WTC11 (cell line): ENCODE data around the gene CCR9. TPM values are rescaled to one million over a fixed set of nuclear protein-coding genes. Genes with fewer than 3 reads are reported as not detected.

Experiments
- ATAC-seq: fragments of 200-7000 bp; cut with Tn5 transposase; 2 replicates; pipeline ENCODE4 v1.10.0; 2021; ENCODE audit warnings: mild to moderate bottlenecking, moderate library complexity
- CTCF ChIA-PET: fragments of 300-600 bp; sonication (Branson Sonifier 250); formaldehyde crosslinking; loops from one replicate; lab custom pipeline; 2021; ENCODE audit warnings: antibody characterized with exemption; lab: Charles Lee
- POLR2A ChIA-PET: fragments of 350-600 bp; sonication (Branson Sonifier 250); formaldehyde crosslinking; loops from one replicate; lab custom pipeline; 2021; ENCODE audit warnings: antibody characterized with exemption; lab: Charles Lee
- DNase-seq: peaks from one replicate; pipeline ENCODE4 v3.0.0; 2021; ENCODE audit warnings: low spot score
- H3K27ac Mint-ChIP-seq: 2 replicates; pipeline ENCODE4 v1.8.0; 2021; ENCODE audit warnings: mixed read lengths
- H3K27me3 Mint-ChIP-seq: 2 replicates; pipeline ENCODE4 v1.8.0; 2021; ENCODE audit warnings: low read depth, mild to moderate bottlenecking, moderate library complexity, mixed read lengths
- H3K36me3 Mint-ChIP-seq: 2 replicates; pipeline ENCODE4 v1.8.0; 2021; ENCODE audit warnings: mixed read lengths
- H3K4me1 Mint-ChIP-seq: 2 replicates; pipeline ENCODE4 v1.8.0; 2022; ENCODE audit warnings: mixed read lengths
- H3K4me3 Mint-ChIP-seq: 2 replicates; pipeline ENCODE4 v1.8.0; 2021; ENCODE audit warnings: mild to moderate bottlenecking, moderate library complexity, mixed read lengths
- H3K9me3 Mint-ChIP-seq: 2 replicates; pipeline ENCODE4 v1.8.0; 2021; ENCODE audit warnings: mixed read lengths
- CBFB ChIP-seq: sonication (generic); formaldehyde crosslinking; IDR thresholded peaks from 2 replicates; pipeline ENCODE4 v1.8.1; 2022; ENCODE audit warnings: mild to moderate bottlenecking, low read depth, missing genetic modification reagents
- CREM ChIP-seq: sonication (generic); formaldehyde crosslinking; IDR thresholded peaks from 2 replicates; pipeline ENCODE4 v1.8.1; 2022; ENCODE audit warnings: mild to moderate bottlenecking, missing genetic modification reagents, moderate library complexity
- EMX1 ChIP-seq: fragments of 250-450 bp; sonication (Bioruptor Pico); IDR thresholded peaks from 2 replicates; pipeline ENCODE4 v1.8.0; 2021; ENCODE audit warnings: mild to moderate bottlenecking
- ESRRA ChIP-seq: sonication (generic); formaldehyde crosslinking; IDR thresholded peaks from 2 replicates; pipeline ENCODE4 v1.8.1; 2022; ENCODE audit warnings: mild to moderate bottlenecking, missing genetic modification reagents, borderline replicate concordance
- FOXK1 ChIP-seq: sonication (generic); formaldehyde crosslinking; IDR thresholded peaks from 2 replicates; pipeline ENCODE4 v1.8.0; 2022; ENCODE audit warnings: mild to moderate bottlenecking, moderate library complexity, missing genetic modification reagents
- FOXP1 ChIP-seq: sonication (generic); formaldehyde crosslinking; IDR thresholded peaks from 2 replicates; pipeline ENCODE4 v1.8.0; 2022; ENCODE audit warnings: missing genetic modification reagents, mild to moderate bottlenecking, moderate library complexity, borderline replicate concordance
- GABPB1 ChIP-seq: sonication (generic); formaldehyde crosslinking; IDR thresholded peaks from 2 replicates; pipeline ENCODE4 v1.8.1; 2023; ENCODE audit warnings: mild to moderate bottlenecking, missing genetic modification reagents
- JAZF1 ChIP-seq: fragments of 250-450 bp; sonication (Bioruptor Pico); IDR thresholded peaks from 2 replicates; pipeline ENCODE4 v1.9.0; 2021; ENCODE audit warnings: moderate library complexity, mild to moderate bottlenecking, inconsistent platforms
- MXD4 ChIP-seq: fragments of 250-450 bp; sonication (Bioruptor Pico); IDR thresholded peaks from 2 replicates; pipeline ENCODE4 v1.8.0; 2021; ENCODE audit warnings: mild to moderate bottlenecking, moderate library complexity, borderline replicate concordance
- NR1H2 ChIP-seq: sonication (generic); formaldehyde crosslinking; IDR thresholded peaks from 2 replicates; pipeline ENCODE4 v1.9.0; 2021; ENCODE audit warnings: mild to moderate bottlenecking, moderate library complexity, missing genetic modification reagents
- NR2C2 ChIP-seq: sonication (generic); formaldehyde crosslinking; IDR thresholded peaks from 2 replicates; pipeline ENCODE4 v1.8.0; 2022; ENCODE audit warnings: mild to moderate bottlenecking, missing genetic modification reagents
- RELA ChIP-seq: sonication (generic); formaldehyde crosslinking; IDR thresholded peaks from 2 replicates; pipeline ENCODE4 v1.8.1; 2022; ENCODE audit warnings: missing genetic modification reagents, mild to moderate bottlenecking, borderline replicate concordance
- SMAD3 ChIP-seq: sonication (generic); formaldehyde crosslinking; IDR thresholded peaks from 2 replicates; pipeline ENCODE4 v1.8.0; 2022; ENCODE audit warnings: missing genetic modification reagents, mild to moderate bottlenecking, borderline replicate concordance
- SOX15 ChIP-seq: fragments of 250-450 bp; sonication (Bioruptor Pico); IDR thresholded peaks from 2 replicates; pipeline ENCODE4 v1.9.0; 2021; ENCODE audit warnings: mild to moderate bottlenecking
- SP1 ChIP-seq: sonication (generic); formaldehyde crosslinking; conservative IDR thresholded peaks from 2 replicates; pipeline ENCODE4 v1.8.1; 2022; ENCODE audit warnings: missing genetic modification reagents
- TEAD4 ChIP-seq: sonication (generic); formaldehyde crosslinking; IDR thresholded peaks from 2 replicates; pipeline ENCODE4 v1.8.0; 2022; ENCODE audit warnings: mild to moderate bottlenecking, missing genetic modification reagents
- ZNF138 ChIP-seq: sonication (generic); formaldehyde crosslinking; conservative IDR thresholded peaks from 2 replicates; pipeline ENCODE4 v1.8.1; 2022; ENCODE audit warnings: mild to moderate bottlenecking, moderate library complexity, missing genetic modification reagents
- ZNF263 ChIP-seq: sonication (generic); formaldehyde crosslinking; IDR thresholded peaks from 2 replicates; pipeline ENCODE4 v1.8.1; 2022; ENCODE audit warnings: low read depth, mild to moderate bottlenecking, moderate library complexity, missing genetic modification reagents
- ZNF423 ChIP-seq: fragments of 250-450 bp; sonication (Bioruptor Pico); IDR thresholded peaks from 2 replicates; pipeline ENCODE4 v2.1.2; 2022; ENCODE audit warnings: mild to moderate bottlenecking, moderate library complexity
- ZNF671 ChIP-seq: fragments of 250-450 bp; sonication (Bioruptor Pico); IDR thresholded peaks from 2 replicates; pipeline ENCODE4 v1.8.0; 2021; ENCODE audit warnings: mild to moderate bottlenecking
- total RNA-seq: library from RNA; stranded (reverse); gene quantifications from 3 replicates; pipeline ENCODE4 v1.2.3, GENCODE V29; 2021
- TF ChIP-seq, protein P1 (sequence below): fragments of 250-450 bp; sonication (Bioruptor Pico); IDR thresholded peaks from 2 replicates; pipeline ENCODE4 v1.9.0; 2021; ENCODE audit warnings: mild to moderate bottlenecking
- TF ChIP-seq, protein P2 (sequence below): sonication (generic); formaldehyde crosslinking; IDR thresholded peaks from 2 replicates; pipeline ENCODE4 v1.8.0; 2022; ENCODE audit warnings: mild to moderate bottlenecking, missing genetic modification reagents
- TF ChIP-seq, protein P3 (sequence below): sonication (generic); formaldehyde crosslinking; IDR thresholded peaks from 2 replicates; pipeline ENCODE4 v1.8.1; 2023; ENCODE audit warnings: mild to moderate bottlenecking, missing genetic modification reagents, moderate library complexity

Gene CCR9
- total RNA-seq, 1 experiment from 2014 or later: not detected

- CTCF ChIA-PET: interaction anchor here (0.7 to 1.4 kb wide), 4 partner anchors 14 to 425 kb away, joined by 3 to 6 read pairs (median 3); no protein-coding TSS in a partner anchor
- peaks cover 6% of the 10 kb centered on the region; the same call in 1 of the 2 replicates for H3K9me3 Mint-ChIP-seq
- H3K27ac Mint-ChIP-seq: no peak within 1 kb of the TSS
- POLR2A ChIA-PET: no interaction called here
- no peak for DNase-seq
- no peaks in the 10 kb centered on the region for H3K27me3 Mint-ChIP-seq
- ATAC-seq: no peak
- peaks cover 17% of the 10 kb centered on the region for H3K4me1 Mint-ChIP-seq
- H3K4me3 Mint-ChIP-seq: no peak within 1 kb of the TSS
- H3K36me3 Mint-ChIP-seq: peaks cover 40% of the 10 kb centered on the region
- TF ChIP-seq ZNF138 (CRISPR knock-in tag) (no peak), NR2C2 (CRISPR knock-in tag) (no peak), JAZF1 (CRISPR knock-in tag) (no peak), FOXK1 (CRISPR knock-in tag) (no peak), ZNF671 (CRISPR knock-in tag) (no peak), FOXP1 (CRISPR knock-in tag) (no peak), CREM (CRISPR knock-in tag) (no peak)
- TF ChIP-seq, protein P1, sequence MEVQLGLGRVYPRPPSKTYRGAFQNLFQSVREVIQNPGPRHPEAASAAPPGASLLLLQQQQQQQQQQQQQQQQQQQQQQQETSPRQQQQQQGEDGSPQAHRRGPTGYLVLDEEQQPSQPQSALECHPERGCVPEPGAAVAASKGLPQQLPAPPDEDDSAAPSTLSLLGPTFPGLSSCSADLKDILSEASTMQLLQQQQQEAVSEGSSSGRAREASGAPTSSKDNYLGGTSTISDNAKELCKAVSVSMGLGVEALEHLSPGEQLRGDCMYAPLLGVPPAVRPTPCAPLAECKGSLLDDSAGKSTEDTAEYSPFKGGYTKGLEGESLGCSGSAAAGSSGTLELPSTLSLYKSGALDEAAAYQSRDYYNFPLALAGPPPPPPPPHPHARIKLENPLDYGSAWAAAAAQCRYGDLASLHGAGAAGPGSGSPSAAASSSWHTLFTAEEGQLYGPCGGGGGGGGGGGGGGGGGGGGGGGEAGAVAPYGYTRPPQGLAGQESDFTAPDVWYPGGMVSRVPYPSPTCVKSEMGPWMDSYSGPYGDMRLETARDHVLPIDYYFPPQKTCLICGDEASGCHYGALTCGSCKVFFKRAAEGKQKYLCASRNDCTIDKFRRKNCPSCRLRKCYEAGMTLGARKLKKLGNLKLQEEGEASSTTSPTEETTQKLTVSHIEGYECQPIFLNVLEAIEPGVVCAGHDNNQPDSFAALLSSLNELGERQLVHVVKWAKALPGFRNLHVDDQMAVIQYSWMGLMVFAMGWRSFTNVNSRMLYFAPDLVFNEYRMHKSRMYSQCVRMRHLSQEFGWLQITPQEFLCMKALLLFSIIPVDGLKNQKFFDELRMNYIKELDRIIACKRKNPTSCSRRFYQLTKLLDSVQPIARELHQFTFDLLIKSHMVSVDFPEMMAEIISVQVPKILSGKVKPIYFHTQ (CRISPR knock-in tag): no peak
Observed at GRCh38 chr3:45943207-45943846, 57.0 kb downstream of the CCR9 start, which contains the start of gene CXCR6. Gene CXCR6 (plus strand): TSS chr3:45943464. CDS start chr3:45946482, 3,018 bp downstream.

GRCh38 chr3:45944830-45945620 lies 58.7 kb downstream of the CCR9 start:
- H3K36me3 Mint-ChIP-seq: peaks cover 47% of the 10 kb centered on the region
- ATAC-seq (no peak), DNase-seq (no peak)
- ChIA-PET CTCF (no interaction called here), POLR2A (no interaction called here)
- no peak overlapping the region for H3K4me3 Mint-ChIP-seq
- H3K9me3 Mint-ChIP-seq: peaks cover 6% of the 10 kb centered on the region; the same call in 1 of the 2 replicates
- TF ChIP-seq ESRRA (CRISPR knock-in tag) (no peak), SMAD3 (CRISPR knock-in tag) (no peak), RELA (CRISPR knock-in tag) (no peak), ZNF263 (CRISPR knock-in tag) (no peak), SOX15 (CRISPR knock-in tag) (no peak), GABPB1 (CRISPR knock-in tag) (no peak), NR2C2 (CRISPR knock-in tag) (no peak), CBFB (no peak), ZNF423 (CRISPR knock-in tag) (no peak), SP1 (CRISPR knock-in tag) (no peak), MXD4 (CRISPR knock-in tag) (no peak), EMX1 (CRISPR knock-in tag) (no peak), NR1H2 (no peak), ZNF671 (CRISPR knock-in tag) (no peak), TEAD4 (no peak)
- TF ChIP-seq, protein P2, sequence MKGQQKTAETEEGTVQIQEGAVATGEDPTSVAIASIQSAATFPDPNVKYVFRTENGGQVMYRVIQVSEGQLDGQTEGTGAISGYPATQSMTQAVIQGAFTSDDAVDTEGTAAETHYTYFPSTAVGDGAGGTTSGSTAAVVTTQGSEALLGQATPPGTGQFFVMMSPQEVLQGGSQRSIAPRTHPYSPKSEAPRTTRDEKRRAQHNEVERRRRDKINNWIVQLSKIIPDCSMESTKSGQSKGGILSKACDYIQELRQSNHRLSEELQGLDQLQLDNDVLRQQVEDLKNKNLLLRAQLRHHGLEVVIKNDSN (CRISPR knock-in tag): no peak
- TF ChIP-seq, protein P3, sequence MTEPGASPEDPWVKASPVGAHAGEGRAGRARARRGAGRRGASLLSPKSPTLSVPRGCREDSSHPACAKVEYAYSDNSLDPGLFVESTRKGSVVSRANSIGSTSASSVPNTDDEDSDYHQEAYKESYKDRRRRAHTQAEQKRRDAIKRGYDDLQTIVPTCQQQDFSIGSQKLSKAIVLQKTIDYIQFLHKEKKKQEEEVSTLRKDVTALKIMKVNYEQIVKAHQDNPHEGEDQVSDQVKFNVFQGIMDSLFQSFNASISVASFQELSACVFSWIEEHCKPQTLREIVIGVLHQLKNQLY (CRISPR knock-in tag): no peak
- H3K4me1 Mint-ChIP-seq: peaks cover 7% of the 10 kb centered on the region
- H3K27ac Mint-ChIP-seq: no peak overlapping the region
- no peaks in the 10 kb centered on the region for H3K27me3 Mint-ChIP-seq
